ENCODE measurements around the gene PRSS27. TPM values are rescaled to one million over a fixed set of nuclear protein-coding genes. Genes with fewer than 3 reads are reported as not detected.
"Not testable (repeated sequence)": the region's sequence is repeated elsewhere in the genome, so short reads cannot be mapped to it uniquely, and the experiment has no call there.

Gene PRSS27
- total RNA-seq, 1 donor from 2014 or later = 0.12 TPM

- intact Hi-C loops (cut with micrococcal nuclease) = no loop called here
- ATAC-seq = no peak
- DNase-seq = no peak
Measured at GRCh38 chr16:2737238-2737605, 17.2 kb upstream of the PRSS27 start.

DNA sequence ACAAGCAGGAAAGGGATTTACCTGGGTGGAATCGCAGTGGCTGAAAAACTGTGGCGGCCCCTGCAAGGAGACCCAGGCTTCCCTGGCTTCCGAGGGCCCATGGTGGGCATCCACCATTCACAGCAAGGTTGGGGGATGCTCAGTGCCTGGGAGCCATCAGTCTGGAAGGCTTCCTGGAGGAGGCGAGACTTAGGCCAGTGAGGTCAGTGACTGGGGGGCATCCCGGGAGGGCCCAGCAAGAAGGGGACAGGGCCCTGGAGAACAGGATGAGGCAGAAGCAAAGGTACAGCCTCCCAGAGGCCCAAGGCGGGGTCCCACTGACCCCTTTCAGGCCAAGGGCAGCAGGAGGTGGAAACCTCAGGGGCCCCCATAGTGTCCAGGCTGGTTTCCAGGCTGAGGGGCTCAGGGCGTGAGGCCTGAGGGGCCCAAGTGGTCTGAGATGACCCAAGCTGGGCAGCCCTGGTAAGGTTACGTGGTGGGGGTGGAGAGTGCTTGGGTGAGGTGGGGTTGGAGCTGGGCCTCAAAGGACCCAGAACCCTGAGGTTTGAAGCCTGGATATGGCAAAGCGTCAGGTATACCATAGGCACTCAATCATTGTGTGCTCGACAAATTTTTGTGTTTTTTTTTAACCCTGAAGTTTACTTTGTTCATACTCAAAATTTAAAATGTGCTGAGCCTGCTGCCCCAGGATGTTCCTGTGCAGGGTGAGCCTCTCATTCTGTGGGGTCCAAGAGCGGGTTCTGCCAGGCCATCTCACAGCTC lies 16.6 kb upstream of the PRSS27 start:
- DNase-seq (no peak), ATAC-seq (no peak)
- intact Hi-C loops (cut with micrococcal nuclease) = no loop called here

DNA sequence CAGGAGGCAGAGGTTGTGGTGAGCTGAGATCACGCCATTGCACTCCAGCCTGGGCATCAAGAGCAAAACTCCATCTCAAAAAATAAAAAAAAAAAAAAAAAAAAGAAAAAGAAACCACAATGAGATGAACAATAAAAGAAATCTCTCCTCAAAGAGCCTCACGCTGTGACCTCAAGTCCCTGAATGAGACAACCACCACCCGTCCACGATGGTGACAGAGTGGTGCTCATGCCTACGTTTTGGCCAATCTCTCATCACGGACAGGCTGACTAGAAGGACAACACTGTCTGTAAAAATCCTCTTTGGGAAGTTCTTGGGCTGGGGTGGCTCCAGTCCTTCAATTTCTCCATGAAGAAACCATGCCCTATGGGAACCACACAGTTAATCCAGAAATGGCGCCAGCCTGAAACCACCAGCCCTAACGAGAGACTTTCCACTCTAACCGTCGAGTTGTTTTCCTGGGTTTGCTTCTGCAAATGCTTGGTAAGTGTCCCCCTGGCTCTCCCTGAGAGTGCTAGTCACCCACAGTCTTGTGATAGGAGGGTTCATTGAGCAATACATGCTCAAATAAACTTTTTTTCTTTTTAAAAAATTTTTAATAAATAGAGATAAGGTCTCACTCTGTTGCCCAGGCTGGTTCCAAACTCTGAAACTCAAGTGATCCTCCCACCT lies 15.0 kb upstream of the PRSS27 start:
- intact Hi-C loops (cut with micrococcal nuclease) = no loop called here
- DNase-seq = no peak
- no peak for ATAC-seq

- intact Hi-C loops (cut with micrococcal nuclease) = no loop called here
- no peak for DNase-seq
- no peak for ATAC-seq
Measured at GRCh38 chr16:2728034-2728433, 8.0 kb upstream of the PRSS27 start.

DNA sequence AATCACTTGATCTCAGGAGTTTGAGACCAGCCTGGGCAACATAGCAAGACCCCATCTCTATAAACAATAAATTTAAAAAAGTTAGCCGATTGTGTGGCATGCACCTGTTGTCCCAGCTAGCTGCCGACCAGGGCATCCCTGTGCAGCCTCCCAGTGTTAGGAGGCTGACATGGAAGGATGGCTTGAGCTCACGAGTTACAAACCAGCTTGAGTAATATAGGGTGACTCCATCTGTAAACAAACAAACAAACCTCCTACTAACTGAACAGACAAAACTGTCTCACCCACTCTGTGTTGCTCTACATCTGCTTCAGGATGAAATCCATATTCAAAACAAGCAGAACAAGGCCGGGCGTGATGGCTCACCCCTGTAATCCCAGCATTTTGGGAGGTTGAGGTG lies 6.9 kb upstream of the PRSS27 start:
- DNase-seq (no peak), ATAC-seq (no peak)
- intact Hi-C loops (cut with micrococcal nuclease) = no loop called here

- DNase-seq (no peak), ATAC-seq (no peak)
- intact Hi-C loops (cut with micrococcal nuclease) = no loop called here
Measured at GRCh38 chr16:2724816-2725348, 4.9 kb upstream of the PRSS27 start.

DNA sequence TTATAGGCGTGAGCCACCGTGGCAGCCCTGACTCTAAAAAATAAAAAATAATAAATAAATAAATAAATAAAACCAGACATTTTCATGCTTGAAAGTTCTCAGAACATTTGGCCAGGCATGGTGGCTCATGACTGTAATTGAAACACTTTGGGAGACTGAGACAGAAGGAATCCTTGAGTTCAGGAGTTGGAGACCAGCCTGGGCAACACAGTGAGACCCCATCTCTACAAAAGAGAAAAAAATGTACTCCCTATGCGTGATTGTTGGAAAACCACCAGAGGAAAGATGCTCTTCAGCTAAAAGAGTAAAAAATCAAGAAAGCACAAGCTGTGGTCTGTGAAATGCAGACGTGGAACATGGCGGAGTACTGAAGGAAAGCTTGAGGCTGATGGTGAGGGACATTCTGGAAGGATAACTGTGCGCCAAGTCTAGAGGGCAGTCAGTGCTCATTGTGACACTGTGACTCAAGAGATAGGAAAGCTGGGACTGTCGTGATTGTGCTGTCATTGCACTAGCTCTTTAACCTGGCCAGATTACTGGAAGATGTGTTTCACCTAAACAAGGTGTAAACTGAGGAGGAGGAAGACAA lies 4.2 kb upstream of the PRSS27 start:
- DNase-seq (no peak), ATAC-seq (no peak)
- intact Hi-C loops (cut with micrococcal nuclease) = no loop called here

DNA sequence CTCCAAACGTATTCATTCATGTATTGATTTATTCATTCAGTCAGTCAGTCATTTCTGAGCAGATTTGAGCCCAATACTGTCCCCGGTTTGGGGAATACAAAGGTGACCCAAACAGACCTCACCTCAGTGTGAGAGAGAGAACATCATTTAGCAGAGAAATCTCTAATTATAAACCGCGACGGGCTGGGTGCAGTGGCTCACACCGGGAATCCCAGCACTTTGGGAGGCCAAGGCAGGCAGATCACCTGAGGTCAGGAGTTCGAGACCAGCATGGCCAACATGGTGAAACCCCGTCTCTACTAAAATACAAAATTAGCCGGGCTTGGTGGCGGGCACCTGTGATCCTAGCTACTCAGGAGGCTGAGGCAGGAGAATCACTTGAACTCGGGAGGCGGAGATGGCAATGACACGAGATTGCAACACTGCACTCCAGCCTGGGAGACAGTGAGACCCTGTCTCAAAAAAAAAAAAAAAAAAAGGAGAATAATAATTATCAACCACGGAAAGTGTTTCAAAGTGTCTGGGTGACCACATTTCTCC lies 1.7 kb upstream of the PRSS27 start:
- ATAC-seq; intact Hi-C loops (cut with micrococcal nuclease); DNase-seq: not testable (repeated sequence)

DNA sequence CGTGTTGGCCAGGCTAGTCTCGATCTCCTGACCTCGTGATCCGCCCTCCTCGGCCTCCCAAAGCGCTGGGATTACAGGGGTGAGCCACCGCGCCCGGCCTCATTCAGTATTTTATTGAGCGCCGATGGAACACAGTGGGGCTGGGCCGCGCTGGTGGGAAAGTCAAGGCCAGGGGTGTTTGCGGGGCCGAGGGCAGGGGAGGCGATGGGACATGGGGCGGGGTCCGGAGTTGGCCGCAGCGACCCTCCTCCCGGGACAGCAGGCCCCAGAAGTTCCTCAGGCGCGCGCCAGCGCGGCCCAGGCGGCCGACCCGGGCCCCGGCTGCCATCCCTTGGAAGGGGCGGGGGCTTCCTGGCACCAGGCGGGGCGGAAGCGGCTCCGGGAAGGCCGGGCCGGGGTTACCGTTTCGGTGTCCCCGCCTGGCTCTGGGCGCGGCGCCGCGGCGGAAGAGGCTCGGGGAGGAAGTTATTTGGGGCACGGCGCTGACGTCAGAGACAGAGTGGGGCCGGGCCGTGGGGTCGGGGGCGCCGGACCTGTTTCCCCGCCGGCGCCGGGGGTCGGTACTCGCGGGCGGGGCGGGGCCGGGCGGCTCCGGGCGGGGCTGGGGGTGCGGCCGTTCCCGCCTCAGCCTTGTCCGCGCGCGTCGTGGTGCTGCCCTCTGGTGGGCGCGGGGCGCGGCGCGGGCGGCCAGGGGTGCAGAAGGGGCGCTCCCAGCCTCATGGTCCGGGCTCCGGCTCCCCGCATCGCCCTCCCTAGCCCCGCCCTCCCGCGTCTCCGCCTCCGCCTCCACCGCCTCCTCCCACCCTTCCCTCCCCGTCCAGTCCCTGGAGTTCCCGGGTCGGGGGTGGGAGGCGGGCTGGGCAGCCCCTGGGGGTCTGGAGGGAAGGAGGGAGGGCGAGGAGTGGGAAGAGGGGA lies 952 bp upstream of the PRSS27 start:
- DNase-seq (peak; percentile 88), ATAC-seq (peak; percentile 94)
- intact Hi-C loops (cut with micrococcal nuclease) = no loop called here

- intact Hi-C loops (cut with micrococcal nuclease) = no loop called here
Measured at GRCh38 chr16:2719328-2720063, 528 bp downstream of the PRSS27 start.

GRCh38 chr16:2717383-2718263 lies 2.4 kb downstream of the PRSS27 start:
- ATAC-seq (no peak), DNase-seq (no peak)
- intact Hi-C loops (cut with micrococcal nuclease) = no loop called here

More at GRCh38 chr16:2719328-2720063, 528 bp downstream of the PRSS27 start:
- peak; percentile 56 for ATAC-seq
- DNase-seq = peak; percentile 58

- no peak for ATAC-seq
- intact Hi-C loops (cut with micrococcal nuclease) = no loop called here
- no peak for DNase-seq
Measured at GRCh38 chr16:2716948-2717347, 3.1 kb downstream of the PRSS27 start.

DNA sequence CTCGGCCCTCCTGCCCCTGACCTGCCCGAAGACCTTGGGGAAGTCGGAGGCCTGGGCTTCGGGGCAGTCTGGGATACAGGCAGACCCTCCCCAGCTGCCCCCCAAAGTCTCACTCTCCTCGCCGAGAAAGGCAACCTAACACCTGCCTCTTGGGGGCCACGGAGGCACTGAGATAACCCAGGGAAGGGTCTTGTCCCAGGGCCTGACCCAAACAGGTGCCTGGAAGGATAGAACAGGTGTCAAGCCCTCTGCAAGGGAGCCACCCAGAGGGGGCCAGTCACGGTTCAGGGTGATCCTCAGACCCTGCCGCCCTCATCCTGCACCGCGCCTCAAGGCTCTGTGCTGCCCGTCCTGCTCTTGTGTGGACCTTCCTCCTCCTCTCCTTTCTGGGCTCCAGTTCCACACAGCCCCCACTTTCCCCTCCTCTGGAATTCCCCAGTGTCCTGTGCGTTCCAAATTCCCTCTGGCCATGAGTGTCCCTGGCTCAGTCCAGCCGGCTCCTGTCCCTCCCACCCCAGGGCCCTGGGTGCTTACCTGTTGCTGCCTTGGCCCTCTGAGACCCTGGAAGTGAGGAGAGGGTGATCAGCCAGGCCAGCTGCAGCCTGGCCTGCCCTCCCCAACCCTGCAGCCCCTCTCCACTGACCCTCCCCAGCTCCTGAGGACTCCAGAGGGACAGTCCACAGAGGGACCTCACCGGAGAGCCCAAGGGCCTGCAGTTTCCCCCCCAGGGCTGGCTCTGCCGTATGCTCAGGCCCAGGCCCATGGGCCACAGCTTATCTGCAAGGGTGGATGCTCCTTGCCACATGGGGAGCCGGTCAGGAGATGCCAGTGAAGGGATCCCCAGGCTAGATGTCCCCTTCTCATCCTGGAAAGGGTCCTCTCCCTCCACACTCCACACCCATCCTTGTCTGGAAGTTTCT lies 3.8 kb downstream of the PRSS27 start:
- DNase-seq (no peak), ATAC-seq (no peak)
- intact Hi-C loops (cut with micrococcal nuclease) = no loop called here

GRCh38 chr16:2715519-2715918 lies 4.5 kb downstream of the PRSS27 start:
- peak; percentile 82 for DNase-seq
- intact Hi-C loops (cut with micrococcal nuclease) = no loop called here
- ATAC-seq = peak; percentile 73

DNA sequence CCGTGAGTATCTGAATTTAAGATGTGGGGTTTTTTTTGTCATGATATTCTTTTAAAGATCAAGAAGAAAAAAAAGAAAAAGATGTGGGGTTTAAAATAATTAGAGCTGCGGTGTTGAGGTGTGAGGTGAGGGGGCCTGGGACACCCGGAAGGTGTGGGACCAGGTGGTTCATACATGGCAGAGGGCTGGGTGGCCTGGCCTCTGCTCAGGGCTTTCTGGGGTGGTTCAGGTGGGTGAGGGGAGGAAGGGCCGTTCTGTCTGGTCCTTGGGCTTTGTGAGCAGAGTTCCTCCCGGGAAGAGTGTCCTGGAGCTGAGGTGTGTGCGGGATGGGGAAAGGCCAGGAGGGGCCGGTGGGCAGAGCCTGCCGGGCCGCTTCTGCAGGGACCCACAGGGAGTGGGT lies 5.0 kb downstream of the PRSS27 start:
- intact Hi-C loops (cut with micrococcal nuclease) = no loop called here
- ATAC-seq = no peak
- DNase-seq = no peak

GRCh38 chr16:2713985-2714774 lies 5.8 kb downstream of the PRSS27 start:
- ATAC-seq (no peak), DNase-seq (no peak)
- intact Hi-C loops (cut with micrococcal nuclease) = no loop called here

Data from left ventricle myocardium superior (tissue), 1 donor.